Left lobe of liver (tissue), 2 donors: ENCODE measurements around the gene FHIT. TPM values are rescaled to one million over a fixed set of nuclear protein-coding genes. Genes with fewer than 3 reads are reported as not detected.
A peak's percentile ranks its signal among the peaks of the same experiment; 100 is the strongest.

Experiments
- ATAC-seq: fragments of 200-7000 bp; cut with Tn5 transposase; one replicate; pipeline ENCODE4 v1.9.1; 2020; ENCODE audit warnings: mild to moderate bottlenecking, moderate library complexity
- DNase-seq: peaks from one replicate; pipeline ENCODE4 v3.0.0-alpha.2; 2020; ENCODE audit warnings: low spot score
- total RNA-seq: library from RNA; stranded (reverse); gene quantifications from one replicate; pipeline ENCODE4 v1.2.1, GENCODE V29; 2021
- donor health status: DM: no; HTN: no; CAD: no; lungs with moderate emphysema.
- donor health status: DM: no; HTN: yes; CAD: no.

The FHIT gene
- total RNA-seq, 1 donor from 2014 or later, result 5.1 TPM

GRCh38 chr3:59877263-59878037 is 1373.8 kb downstream of the FHIT start:
- DNase-seq (no peak), ATAC-seq (no peak)

- DNase-seq, result no peak
- peak; percentile 33 for ATAC-seq
These were observed 1374.7 kb downstream of the FHIT start for GRCh38 chr3:59876533-59877062.

- no peak for ATAC-seq
These were observed 1377.5 kb downstream of the FHIT start for GRCh38 chr3:59873576-59874230.

GRCh38 chr3:59872128-59872527 is 1379.1 kb downstream of the FHIT start:
- ATAC-seq (no peak), DNase-seq (no peak)

More at GRCh38 chr3:59873576-59874230, 1377.5 kb downstream of the FHIT start:
- no peak for DNase-seq

GRCh38 chr3:59867185-59868002 is 1383.9 kb downstream of the FHIT start:
- no peak for ATAC-seq
- no peak for DNase-seq

- ATAC-seq (no peak), DNase-seq (no peak)
These were observed 1385.2 kb downstream of the FHIT start for GRCh38 chr3:59866076-59866475.

- no peak for ATAC-seq
- no peak for DNase-seq
These were observed 1385.9 kb downstream of the FHIT start for GRCh38 chr3:59865351-59865750.

- no peak for ATAC-seq
- no peak for DNase-seq
These were observed 1388.6 kb downstream of the FHIT start for GRCh38 chr3:59862686-59863085.

- ATAC-seq (peak; percentile 100), DNase-seq (peak; percentile 79)
These were observed 1393.5 kb downstream of the FHIT start for GRCh38 chr3:59857589-59858346.

- ATAC-seq (no peak), DNase-seq (no peak)
These were observed 1394.3 kb downstream of the FHIT start for GRCh38 chr3:59856934-59857460.

- DNase-seq (no peak), ATAC-seq (no peak)
These were observed 1397.1 kb downstream of the FHIT start for GRCh38 chr3:59854061-59854709.

GRCh38 chr3:59850417-59850816 is 1400.8 kb downstream of the FHIT start:
- DNase-seq, result no peak
- no peak for ATAC-seq

- no peak for DNase-seq
- ATAC-seq, result no peak
These were observed 1405.9 kb downstream of the FHIT start for GRCh38 chr3:59845386-59845785.

- no peak for DNase-seq
- ATAC-seq, result no peak
These were observed 1407.4 kb downstream of the FHIT start for GRCh38 chr3:59843821-59844220.

- ATAC-seq (no peak), DNase-seq (no peak)
These were observed 1411.3 kb downstream of the FHIT start for GRCh38 chr3:59839810-59840515.

- no peak for DNase-seq
- no peak for ATAC-seq
These were observed 1412.0 kb downstream of the FHIT start for GRCh38 chr3:59839283-59839682.

GRCh38 chr3:59836531-59836930 is 1414.7 kb downstream of the FHIT start:
- DNase-seq, result no peak
- ATAC-seq, result no peak

GRCh38 chr3:59832702-59833101 is 1418.5 kb downstream of the FHIT start:
- ATAC-seq (no peak), DNase-seq (no peak)

GRCh38 chr3:59832241-59832640 is 1419.0 kb downstream of the FHIT start:
- DNase-seq, result no peak
- ATAC-seq, result no peak
